ENCODE results near the gene SETD7. TPM values are rescaled to one million over a fixed set of nuclear protein-coding genes. Genes with fewer than 3 reads are reported as not detected.

The SETD7 gene
- total RNA-seq, 1 donor from 2014 or later: 22.6 TPM

DNA sequence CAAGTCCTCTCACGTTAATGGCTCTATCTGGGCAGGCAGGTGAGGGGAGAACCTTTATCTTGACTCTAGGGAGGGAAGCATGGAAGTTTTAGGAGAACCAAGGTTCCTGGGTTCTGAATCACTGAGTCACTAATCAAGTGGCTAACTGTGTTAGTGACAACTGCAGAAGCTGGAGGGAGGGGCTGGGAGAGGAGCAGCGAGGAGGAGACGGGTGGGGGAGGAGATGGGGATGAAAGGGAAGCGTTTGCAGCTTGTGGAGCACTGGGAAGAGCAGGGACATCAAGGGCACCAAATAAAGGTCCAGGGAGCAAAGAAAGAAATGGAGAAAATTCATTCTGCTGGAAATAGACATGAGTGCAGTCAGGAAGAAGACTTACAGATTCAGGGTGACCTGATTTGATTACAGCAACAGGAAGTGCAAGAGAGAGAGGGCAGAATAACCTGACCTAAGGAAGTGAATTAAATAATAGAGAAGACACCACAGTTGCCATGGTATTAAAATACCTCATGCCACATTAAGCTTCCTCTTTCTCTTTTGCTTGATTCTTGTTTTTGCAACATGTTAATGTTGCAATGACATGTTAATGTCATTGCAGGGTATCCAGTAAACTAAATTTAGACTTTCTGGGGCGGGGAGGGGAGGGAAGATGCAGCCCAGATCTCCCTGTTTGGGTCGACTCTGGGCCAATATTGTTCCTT lies 4.5 kb upstream of the SETD7 start:
- peaks cover 5% of the 10 kb centered on the region for H3K36me3 Mint-ChIP-seq (ENCODE audit: unreplicated experiment)
- no peak overlapping the region for H3K4me3 Mint-ChIP-seq (ENCODE audit: unreplicated experiment)

GRCh38 chr4:139559687-139560086 lies 3.7 kb upstream of the SETD7 start:
- no peak for TF ChIP-seq CTCF (IDR thresholded peaks at IDR 0.05; ENCODE audit: partially characterized antibody, unreplicated experiment)
- Mint-ChIP-seq H3K27ac (ENCODE audit: unreplicated experiment) (no peak overlapping the region), H3K9me3 (ENCODE audit: unreplicated experiment) (peaks cover 16% of the 10 kb centered on the region), H3K36me3 (ENCODE audit: unreplicated experiment) (peaks cover 5% of the 10 kb centered on the region), H3K4me3 (ENCODE audit: unreplicated experiment) (no peak overlapping the region), H3K27me3 (ENCODE audit: unreplicated experiment) (peaks cover 25% of the 10 kb centered on the region), H3K4me1 (ENCODE audit: low read depth, unreplicated experiment) (peaks cover 16% of the 10 kb centered on the region)
- DNase-seq: no peak

More for the DNA sequence above, 4.5 kb upstream of the SETD7 start:
- Mint-ChIP-seq H3K9me3 (ENCODE audit: unreplicated experiment) (peaks cover 11% of the 10 kb centered on the region), H3K4me1 (ENCODE audit: low read depth, unreplicated experiment) (peaks cover 11% of the 10 kb centered on the region), H3K27ac (ENCODE audit: unreplicated experiment) (no peak overlapping the region), H3K27me3 (ENCODE audit: unreplicated experiment) (peaks cover 21% of the 10 kb centered on the region)
- no peak for DNase-seq
- TF ChIP-seq CTCF (IDR thresholded peaks at IDR 0.05; ENCODE audit: partially characterized antibody, unreplicated experiment): no peak

- Mint-ChIP-seq H3K27ac (ENCODE audit: unreplicated experiment) (no peak overlapping the region), H3K9me3 (ENCODE audit: unreplicated experiment) (peaks cover 16% of the 10 kb centered on the region), H3K36me3 (ENCODE audit: unreplicated experiment) (peaks cover 4% of the 10 kb centered on the region), H3K4me3 (ENCODE audit: unreplicated experiment) (peak overlapping the region; percentile 23), H3K27me3 (ENCODE audit: unreplicated experiment) (peaks cover 23% of the 10 kb centered on the region), H3K4me1 (ENCODE audit: low read depth, unreplicated experiment) (peaks cover 16% of the 10 kb centered on the region)
- no peak for DNase-seq
- TF ChIP-seq CTCF (IDR thresholded peaks at IDR 0.05; ENCODE audit: partially characterized antibody, unreplicated experiment): no peak
These were observed 3.1 kb upstream of the SETD7 start for GRCh38 chr4:139559089-139559479.

- H3K27ac Mint-ChIP-seq (ENCODE audit: unreplicated experiment): no peak overlapping the region
- H3K4me1 Mint-ChIP-seq (ENCODE audit: low read depth, unreplicated experiment): peaks cover 20% of the 10 kb centered on the region
- no peak for TF ChIP-seq CTCF (IDR thresholded peaks at IDR 0.05; ENCODE audit: partially characterized antibody, unreplicated experiment)
- peaks cover 16% of the 10 kb centered on the region for H3K9me3 Mint-ChIP-seq (ENCODE audit: unreplicated experiment)
- peaks cover 23% of the 10 kb centered on the region for H3K27me3 Mint-ChIP-seq (ENCODE audit: unreplicated experiment)
- no peaks in the 10 kb centered on the region for H3K36me3 Mint-ChIP-seq (ENCODE audit: unreplicated experiment)
- H3K4me3 Mint-ChIP-seq (ENCODE audit: unreplicated experiment): peak overlapping the region; percentile 23
- no peak for DNase-seq
These were observed 2.4 kb upstream of the SETD7 start for GRCh38 chr4:139558235-139559088.
